GM12878 (cell line): Measurements from ENCODE around the gene DNAJC5. TPM values are rescaled to one million over a fixed set of nuclear protein-coding genes. Genes with fewer than 3 reads are reported as not detected.

ENCODE experiments used
- ATAC-seq: fragments of 200-7000 bp; cut with Tn5 transposase; 3 replicates; pipeline ENCODE4 v1.9.1; 2020; ENCODE audit warnings: mild to moderate bottlenecking, moderate library complexity
- BruUV-seq: library from RNA; stranded (reverse); fragments of 400-500 nt; replicated peaks from 2 replicates; lab custom pipeline; 2021; lab: Mats Ljungman, UMichigan
- CTCF ChIA-PET: fragments of 300-600 bp; sonication (Branson Sonifier 250); formaldehyde crosslinking; extraction: SDS; loops from one replicate; lab custom pipeline; 2021; ENCODE audit warnings: inconsistent platforms; lab: Yijun Ruan, JAX
- POLR2A ChIA-PET: fragments of 350-600 bp; formaldehyde crosslinking; extraction: SDS; loops from one replicate; lab custom pipeline; 2021; ENCODE audit warnings: inconsistent platforms; lab: Charles Lee
- RAD21 ChIA-PET: fragments of 300-600 bp; sonication (Branson Sonifier 250); formaldehyde crosslinking; loops from one replicate; lab custom pipeline; 2023; ENCODE audit warnings: antibody characterized with exemption; ENCODE audit not compliant: unreplicated experiment; lab: Charles Lee
- SMC1A ChIA-PET: fragments of 300-600 bp; sonication (Branson Sonifier 250); formaldehyde crosslinking; loops from one replicate; lab custom pipeline; 2023; ENCODE audit not compliant: unreplicated experiment, uncharacterized antibody; lab: Charles Lee
- DNase-seq: peaks from one replicate; pipeline ENCODE4 v3.0.0-alpha.2; 2011; ENCODE audit warnings: low read depth, low spot score
- FAIRE-seq: peaks from 3 replicates; lab custom pipeline; 2011; peaks lifted over from hg19 to GRCh38; lab: Jason Lieb, UNC
- H2AFZ ChIP-seq: 2 replicates; pipeline ENCODE4 v1.6.0; 2011; ENCODE audit warnings: low read depth, low read length, control low read depth; ENCODE audit not compliant: control insufficient read depth
- H3K27ac ChIP-seq: 2 replicates; pipeline ENCODE4 v1.5.1; 2011; ENCODE audit warnings: control low read depth; ENCODE audit not compliant: control insufficient read depth, insufficient read depth
- H3K27me3 ChIP-seq, 2 experiments: replicated peaks in 1 of 2; 2 replicates each; pipeline versions ENCODE4 v1.6.0 to v1.6.1; 2011; ENCODE audit warnings: low read length in 1 of 2; ENCODE audit not compliant: control insufficient read depth in 2 of 2, insufficient read depth in 2 of 2
- H3K36me3 ChIP-seq, 2 experiments: 2 replicates each; pipeline ENCODE4 v1.5.1; 2011; ENCODE audit warnings: low read length in 1 of 2; ENCODE audit not compliant: control insufficient read depth in 2 of 2, insufficient read depth in 2 of 2
- H3K4me1 ChIP-seq: 2 replicates; pipeline ENCODE4 v1.6.1; 2011; ENCODE audit warnings: mild to moderate bottlenecking, low read length, moderate library complexity, mixed read lengths; ENCODE audit not compliant: control insufficient read depth, insufficient read depth
- H3K4me2 ChIP-seq: 2 replicates; pipeline ENCODE4 v1.6.0; 2011; ENCODE audit warnings: control low read depth; ENCODE audit not compliant: control insufficient read depth, insufficient read depth
- H3K4me3 ChIP-seq: fragments of 200-600 bp; sonication (generic); 2 replicates; pipeline ENCODE4 v1.5.1; 2016
- H3K79me2 ChIP-seq: 2 replicates; pipeline ENCODE4 v1.6.0; 2011; ENCODE audit warnings: low read length; ENCODE audit not compliant: control insufficient read depth, insufficient read depth
- H3K9ac ChIP-seq: 2 replicates; pipeline ENCODE4 v1.8.0; 2011; ENCODE audit warnings: low read length, control low read depth, mixed read lengths; ENCODE audit not compliant: control insufficient read depth, insufficient read depth
- H3K9me3 ChIP-seq: replicated peaks from 3 replicates; pipeline ENCODE4 v1.5.1; 2011; ENCODE audit warnings: mild to moderate bottlenecking, low read length; ENCODE audit not compliant: control insufficient read depth, insufficient read depth
- H4K20me1 ChIP-seq: 2 replicates; pipeline ENCODE4 v1.6.0; 2011; ENCODE audit not compliant: control insufficient read depth, insufficient read depth
- BMI1 ChIP-seq: fragments of 450-650 bp; IDR thresholded peaks from 2 replicates; pipeline ENCODE4 v1.6.1; 2016; ENCODE audit warnings: mild to moderate bottlenecking, moderate library complexity, borderline replicate concordance
- CBX5 ChIP-seq: sonication (generic); IDR thresholded peaks from 2 replicates; pipeline ENCODE4 v1.6.1; 2016; ENCODE audit warnings: low read depth, moderate library complexity, mild to moderate bottlenecking, inconsistent platforms
- CEBPB ChIP-seq, 2 experiments: fragments of 150-350 bp in 1 of 2; IDR thresholded peaks; 2 replicates each; pipeline ENCODE4 v1.6.1; 2012 to 2014; ENCODE audit warnings: low read depth in 2 of 2, low read length in 2 of 2, borderline replicate concordance in 1 of 2, inconsistent platforms in 1 of 2
- CHD1 ChIP-seq: IDR thresholded peaks from 2 replicates; pipeline ENCODE4 v1.6.1; 2012; ENCODE audit warnings: low read depth, low read length, improper control_type of control experiment
- CHD2 ChIP-seq: IDR thresholded peaks from 2 replicates; pipeline ENCODE4 v1.6.1; 2011; ENCODE audit warnings: low read depth, low read length, improper control_type of control experiment, borderline replicate concordance
- DPF2 ChIP-seq: fragments of 450-650 bp; IDR thresholded peaks from 2 replicates; pipeline ENCODE4 v1.6.1; 2017; ENCODE audit warnings: mild to moderate bottlenecking
- FOXM1 ChIP-seq: IDR thresholded peaks from 2 replicates; pipeline ENCODE4 v1.6.1; 2012; ENCODE audit warnings: low read depth, mild to moderate bottlenecking, inconsistent platforms, low read length, moderate library complexity
- HDAC6 ChIP-seq: fragments of 200-600 bp; sonication (generic); IDR thresholded peaks from one replicate; pipeline ENCODE4 v1.8.0; 2017; ENCODE audit warnings: antibody characterized with exemption; ENCODE audit not compliant: unreplicated experiment
- MYC ChIP-seq: IDR thresholded peaks from 2 replicates; pipeline ENCODE4 v1.6.1; 2011; ENCODE audit warnings: mild to moderate bottlenecking, low read length, moderate library complexity, inconsistent platforms; ENCODE audit not compliant: insufficient read depth, insufficient replicate concordance, insufficient read length, severe bottlenecking
- NBN ChIP-seq: fragments of 450-650 bp; IDR thresholded peaks from 2 replicates; pipeline ENCODE4 v1.6.1; 2016
- NR2C2 ChIP-seq: IDR thresholded peaks from 2 replicates; pipeline ENCODE4 v1.6.1; 2011; ENCODE audit warnings: borderline replicate concordance, low read depth; ENCODE audit not compliant: control insufficient read depth, insufficient read length
- RUNX3 ChIP-seq: IDR thresholded peaks from 2 replicates; pipeline ENCODE4 v1.6.1; 2012; ENCODE audit warnings: low read length, inconsistent platforms
- SMAD5 ChIP-seq: IDR thresholded peaks from 2 replicates; pipeline ENCODE4 v1.6.1; 2016; ENCODE audit warnings: antibody characterized with exemption, low read depth
- SP1 ChIP-seq: IDR thresholded peaks from one replicate; pipeline ENCODE4 v1.6.1; 2011; ENCODE audit warnings: low read depth, low read length
- STAT3 ChIP-seq: IDR thresholded peaks from 2 replicates; pipeline ENCODE4 v1.6.1; 2011; ENCODE audit warnings: low read depth, low read length, improper control_type of control experiment
- SUPT20H ChIP-seq: IDR thresholded peaks from 2 replicates; pipeline ENCODE4 v1.6.1; 2011; ENCODE audit warnings: low read depth, mild to moderate bottlenecking, low read length, moderate library complexity, borderline replicate concordance; ENCODE audit not compliant: control insufficient read depth
- WGBS: methylation state at CpG from one replicate; pipeline ENCODE4 v1.1.6; 2016; ENCODE audit warnings: low lambda C conversion rate; ENCODE audit not compliant: insufficient replicate concordance, insufficient coverage; ENCODE audit errors: missing lambda C conversion rate; 5-methylcytosine and 5-hydroxymethylcytosine counted together
- in situ Hi-C: fragments of 300-500 bp; cut with MboI; formaldehyde crosslinking; loops from 9 replicates; pipeline ENCODE4 v1.14.3; 2018; ENCODE audit warnings: mixed read lengths
- intact Hi-C: fragments of 100-400 bp; cut with micrococcal nuclease; formaldehyde crosslinking; loops from one replicate; pipeline ENCODE4 v1.14.2; 2022; ENCODE audit not compliant: unreplicated experiment
- polyA plus RNA-seq, 11 experiments: library from polyadenylated mRNA; depleted of rRNA in 4 of 11; unstranded in 6 of 11; stranded (reverse) in 5 of 11; fragments of >200 nt; fragmentation: Nextera tagmentation in 4 of 11; fragmentation: Illumina TruSeq in 1 of 11; extraction: Ambion mirVana in 4 of 11; extraction: Trizol in 1 of 11; gene quantifications; 1 replicate in 1 of 11; 2 replicates in 10 of 11; pipeline versions ENCODE4 v1.2.1 to v1.2.3, GENCODE V29; 2011 to 2016; ENCODE audit warnings: inconsistent platforms in 2 of 11, missing spikeins in 2 of 11, low read depth in 1 of 11
- total RNA-seq, 4 experiments: library from RNA; depleted of rRNA in 3 of 4; stranded (reverse); fragments of >200 nt in 3 of 4; fragmentation: Illumina TruSeq in 1 of 4; extraction: Trizol in 1 of 4; gene quantifications; 2 replicates each; pipeline versions ENCODE4 v1.2.1 to v1.2.3, GENCODE V29; 2013 to 2021
- TF ChIP-seq, protein P1 (sequence below): IDR thresholded peaks from 2 replicates; pipeline ENCODE4 v1.6.1; 2011; ENCODE audit warnings: mild to moderate bottlenecking, low read depth, low read length, moderate library complexity; ENCODE audit not compliant: insufficient replicate concordance
- TF ChIP-seq, protein P2 (sequence below): fragments of 450-650 bp; IDR thresholded peaks from 2 replicates; pipeline ENCODE4 v1.6.1; 2018; ENCODE audit warnings: borderline replicate concordance, mild to moderate bottlenecking; ENCODE audit not compliant: partially characterized antibody

Gene DNAJC5
- total and polyA plus RNA-seq, 10 of the 15 experiments (the other 5 are each of a cell fraction or from before 2014, with no cell fraction given), result 0.69 to 36.8 (median 17.0) TPM

GRCh38 chr20:63876489-63877036 is 18.4 kb upstream of the DNAJC5 start:
- Histone ChIP-seq H3K4me2 (no peak overlapping the region), H4K20me1 (no peaks in the 10 kb centered on the region), H3K27me3 (no peaks in the 10 kb centered on the region), H3K4me3 (no peak overlapping the region), H3K36me3 (peaks cover 9 to 13% of the 10 kb centered on the region in 2 experiments), H3K4me1 (no peaks in the 10 kb centered on the region), H3K79me2 (no peaks in the 10 kb centered on the region; the same call in 1 of the 2 replicates), H2AFZ (no peak overlapping the region), H3K27ac (no peak overlapping the region), H3K9me3 (no peaks in the 10 kb centered on the region), H3K9ac (no peak overlapping the region)
- SMC1A ChIA-PET, result no interaction called here
- FAIRE-seq (no peak), ATAC-seq (no peak), DNase-seq (no peak)
- RAD21 ChIA-PET, result interaction anchor here (1.9 kb wide), 1 partner anchor 91 kb away, joined by 7 read pairs; no protein-coding TSS in a partner anchor
- CTCF ChIA-PET, result no interaction called here
- TSS peak; percentile 31 for BruUV-seq
- intact Hi-C loops (no loop called here), in situ Hi-C loops (no loop called here)
- POLR2A ChIA-PET, result interaction anchor here (0.6 kb wide), 1 partner anchor 113 kb away, joined by 5 read pairs; no protein-coding TSS in a partner anchor
- no peak for TF ChIP-seq CHD1
- TF ChIP-seq, protein P1, sequence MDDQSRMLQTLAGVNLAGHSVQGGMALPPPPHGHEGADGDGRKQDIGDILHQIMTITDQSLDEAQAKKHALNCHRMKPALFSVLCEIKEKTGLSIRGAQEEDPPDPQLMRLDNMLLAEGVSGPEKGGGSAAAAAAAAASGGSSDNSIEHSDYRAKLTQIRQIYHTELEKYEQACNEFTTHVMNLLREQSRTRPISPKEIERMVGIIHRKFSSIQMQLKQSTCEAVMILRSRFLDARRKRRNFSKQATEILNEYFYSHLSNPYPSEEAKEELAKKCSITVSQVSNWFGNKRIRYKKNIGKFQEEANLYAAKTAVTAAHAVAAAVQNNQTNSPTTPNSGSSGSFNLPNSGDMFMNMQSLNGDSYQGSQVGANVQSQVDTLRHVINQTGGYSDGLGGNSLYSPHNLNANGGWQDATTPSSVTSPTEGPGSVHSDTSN, result no peak
- no peak for TF ChIP-seq RUNX3
- TF ChIP-seq BMI1, result no peak
- TF ChIP-seq SMAD5, result no peak
- no peak for TF ChIP-seq SP1
- TF ChIP-seq DPF2, result no peak
- TF ChIP-seq NR2C2, result no peak
- no peak for TF ChIP-seq NBN
- TF ChIP-seq FOXM1, result no peak
- TF ChIP-seq, protein P2, sequence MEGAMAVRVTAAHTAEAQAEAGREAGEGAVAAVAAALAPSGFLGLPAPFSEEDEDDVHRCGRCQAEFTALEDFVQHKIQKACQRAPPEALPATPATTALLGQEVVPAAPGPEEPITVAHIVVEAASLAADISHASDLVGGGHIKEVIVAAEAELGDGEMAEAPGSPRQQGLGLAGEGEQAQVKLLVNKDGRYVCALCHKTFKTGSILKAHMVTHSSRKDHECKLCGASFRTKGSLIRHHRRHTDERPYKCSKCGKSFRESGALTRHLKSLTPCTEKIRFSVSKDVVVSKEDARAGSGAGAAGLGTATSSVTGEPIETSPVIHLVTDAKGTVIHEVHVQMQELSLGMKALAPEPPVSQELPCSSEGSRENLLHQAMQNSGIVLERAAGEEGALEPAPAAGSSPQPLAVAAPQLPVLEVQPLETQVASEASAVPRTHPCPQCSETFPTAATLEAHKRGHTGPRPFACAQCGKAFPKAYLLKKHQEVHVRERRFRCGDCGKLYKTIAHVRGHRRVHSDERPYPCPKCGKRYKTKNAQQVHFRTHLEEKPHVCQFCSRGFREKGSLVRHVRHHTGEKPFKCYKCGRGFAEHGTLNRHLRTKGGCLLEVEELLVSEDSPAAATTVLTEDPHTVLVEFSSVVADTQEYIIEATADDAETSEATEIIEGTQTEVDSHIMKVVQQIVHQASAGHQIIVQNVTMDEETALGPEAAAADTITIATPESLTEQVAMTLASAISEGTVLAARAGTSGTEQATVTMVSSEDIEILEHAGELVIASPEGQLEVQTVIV, result no peak
- TF ChIP-seq MYC, result no peak
- no peak for TF ChIP-seq SUPT20H
- no peak for TF ChIP-seq CHD2
- no peak for TF ChIP-seq STAT3
- no peak for TF ChIP-seq HDAC6
- TF ChIP-seq CBX5, result no peak
- no peak for TF ChIP-seq CEBPB (IDR thresholded peaks at IDR 0.05; ENCODE audit: borderline replicate concordance in 1 of 2, low read depth in 2 of 2, low read length in 2 of 2)
- 88% methylated on average over 19 of the region's 19 CpGs for WGBS
